Astrocyte (in vitro differentiated cells and primary cell): Measurements from ENCODE around the gene YTHDF1. TPM values are rescaled to one million over a fixed set of nuclear protein-coding genes. Genes with fewer than 3 reads are reported as not detected.

Experiments
- DNase-seq: peaks from one replicate; pipeline ENCODE4 v3.0.0-alpha.2; 2010; ENCODE audit warnings: low read depth
- FAIRE-seq: peaks from 2 replicates; lab custom pipeline; 2011; peaks lifted over from hg19 to GRCh38; lab: Jason Lieb, UNC
- H2AFZ ChIP-seq: 2 replicates; pipeline ENCODE4 v1.6.0; 2012; ENCODE audit warnings: low read depth, low read length, inconsistent platforms
- H3K27ac ChIP-seq: 2 replicates; pipeline ENCODE4 v1.5.1; 2011; ENCODE audit warnings: low read depth, low read length, inconsistent platforms
- H3K27me3 ChIP-seq: 2 replicates; pipeline ENCODE4 v1.6.0; 2011; ENCODE audit warnings: low read length, inconsistent platforms; ENCODE audit not compliant: insufficient read depth
- H3K36me3 ChIP-seq: 2 replicates; pipeline ENCODE4 v1.5.1; 2011; ENCODE audit warnings: low read length, inconsistent platforms; ENCODE audit not compliant: insufficient read depth
- H3K4me1 ChIP-seq: 2 replicates; pipeline ENCODE4 v1.5.1; 2011; ENCODE audit warnings: low read length, inconsistent platforms; ENCODE audit not compliant: insufficient read depth
- H3K4me2 ChIP-seq: 2 replicates; pipeline ENCODE4 v1.6.0; 2012; ENCODE audit warnings: low read length, inconsistent platforms
- H3K4me3 ChIP-seq: 2 replicates; pipeline ENCODE4 v1.5.1; 2011; ENCODE audit warnings: low read depth, mild to moderate bottlenecking, low read length, inconsistent platforms; ENCODE audit not compliant: insufficient read depth
- H3K79me2 ChIP-seq: 2 replicates; pipeline ENCODE4 v1.6.0; 2012; ENCODE audit warnings: mild to moderate bottlenecking, low read length, inconsistent platforms; ENCODE audit not compliant: insufficient read depth
- H3K9ac ChIP-seq: 2 replicates; pipeline ENCODE4 v1.6.0; 2012; ENCODE audit warnings: mild to moderate bottlenecking, low read length, inconsistent platforms
- H3K9me3 ChIP-seq: 2 replicates; pipeline ENCODE4 v1.5.1; 2012; ENCODE audit warnings: low read depth, mild to moderate bottlenecking, low read length, inconsistent platforms; ENCODE audit not compliant: insufficient read depth
- H4K20me1 ChIP-seq: 2 replicates; pipeline ENCODE4 v1.6.0; 2012; ENCODE audit warnings: low read length, inconsistent platforms; ENCODE audit not compliant: insufficient read depth
- H3K27ac Mint-ChIP-seq: one replicate; pipeline ENCODE4 v1.8.0; 2021; ENCODE audit warnings: mild to moderate bottlenecking, mixed read lengths; ENCODE audit not compliant: unreplicated experiment
- H3K27me3 Mint-ChIP-seq: one replicate; pipeline ENCODE4 v1.8.0; 2021; ENCODE audit warnings: low read depth, mixed read lengths; ENCODE audit not compliant: unreplicated experiment
- H3K36me3 Mint-ChIP-seq: one replicate; pipeline ENCODE4 v1.8.0; 2021; ENCODE audit warnings: low read depth, mixed read lengths; ENCODE audit not compliant: unreplicated experiment
- H3K4me1 Mint-ChIP-seq: one replicate; pipeline ENCODE4 v1.8.0; 2021; ENCODE audit warnings: low read depth, mixed read lengths; ENCODE audit not compliant: unreplicated experiment
- H3K4me3 Mint-ChIP-seq: one replicate; pipeline ENCODE4 v1.8.0; 2021; ENCODE audit warnings: mild to moderate bottlenecking, moderate library complexity, mixed read lengths; ENCODE audit not compliant: unreplicated experiment
- H3K9me3 Mint-ChIP-seq: one replicate; pipeline ENCODE4 v1.8.0; 2021; ENCODE audit warnings: mild to moderate bottlenecking, mixed read lengths; ENCODE audit not compliant: unreplicated experiment
- EZH2 ChIP-seq: IDR thresholded peaks from 2 replicates; pipeline ENCODE4 v1.6.1; 2012; ENCODE audit warnings: mild to moderate bottlenecking, low read length, inconsistent platforms; ENCODE audit not compliant: insufficient read depth
- total RNA-seq: library from RNA; stranded (reverse); gene quantifications from 2 replicates; pipeline ENCODE4 v1.2.1, GENCODE V29; 2021
- TF ChIP-seq, protein P1 (sequence below): IDR thresholded peaks from 2 replicates; pipeline ENCODE4 v1.5.1; 2011; ENCODE audit warnings: low read depth, mild to moderate bottlenecking, inconsistent platforms, low read length, moderate library complexity; ENCODE audit not compliant: insufficient read depth

YTHDF1 gene
- total RNA-seq, 1 donor from 2014 or later, result 107 TPM

GRCh38 chr20:63171991-63172390, 43.9 kb downstream of the YTHDF1 start:
- Histone ChIP-seq H3K4me2 (no peak overlapping the region), H3K27ac (no peak overlapping the region), H4K20me1 (peaks cover 14% of the 10 kb centered on the region), H3K27me3 (peaks cover 43% of the 10 kb centered on the region), H3K9ac (no peak overlapping the region), H3K9me3 (no peaks in the 10 kb centered on the region), H3K4me1 (no peaks in the 10 kb centered on the region), H3K79me2 (no peaks in the 10 kb centered on the region), H3K36me3 (no peaks in the 10 kb centered on the region), H2AFZ (no peak overlapping the region), H3K4me3 (no peak overlapping the region)
- Mint-ChIP-seq H3K27me3 (peaks cover 49% of the 10 kb centered on the region), H3K4me1 (no peaks in the 10 kb centered on the region), H3K27ac (no peak overlapping the region), H3K9me3 (peaks cover 1% of the 10 kb centered on the region), H3K36me3 (peaks cover 3% of the 10 kb centered on the region), H3K4me3 (no peak overlapping the region)
- no peak for DNase-seq
- TF ChIP-seq EZH2, result no peak
- TF ChIP-seq, protein P1, sequence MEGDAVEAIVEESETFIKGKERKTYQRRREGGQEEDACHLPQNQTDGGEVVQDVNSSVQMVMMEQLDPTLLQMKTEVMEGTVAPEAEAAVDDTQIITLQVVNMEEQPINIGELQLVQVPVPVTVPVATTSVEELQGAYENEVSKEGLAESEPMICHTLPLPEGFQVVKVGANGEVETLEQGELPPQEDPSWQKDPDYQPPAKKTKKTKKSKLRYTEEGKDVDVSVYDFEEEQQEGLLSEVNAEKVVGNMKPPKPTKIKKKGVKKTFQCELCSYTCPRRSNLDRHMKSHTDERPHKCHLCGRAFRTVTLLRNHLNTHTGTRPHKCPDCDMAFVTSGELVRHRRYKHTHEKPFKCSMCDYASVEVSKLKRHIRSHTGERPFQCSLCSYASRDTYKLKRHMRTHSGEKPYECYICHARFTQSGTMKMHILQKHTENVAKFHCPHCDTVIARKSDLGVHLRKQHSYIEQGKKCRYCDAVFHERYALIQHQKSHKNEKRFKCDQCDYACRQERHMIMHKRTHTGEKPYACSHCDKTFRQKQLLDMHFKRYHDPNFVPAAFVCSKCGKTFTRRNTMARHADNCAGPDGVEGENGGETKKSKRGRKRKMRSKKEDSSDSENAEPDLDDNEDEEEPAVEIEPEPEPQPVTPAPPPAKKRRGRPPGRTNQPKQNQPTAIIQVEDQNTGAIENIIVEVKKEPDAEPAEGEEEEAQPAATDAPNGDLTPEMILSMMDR, result no peak
- FAIRE-seq, result no peak

GRCh38 chr20:63169681-63170080, 46.2 kb downstream of the YTHDF1 start:
- H3K4me3 Mint-ChIP-seq, result no peak overlapping the region
- FAIRE-seq, result no peak
- H3K36me3 Mint-ChIP-seq, result peaks cover 2% of the 10 kb centered on the region
- Histone ChIP-seq H4K20me1 (peaks cover 7% of the 10 kb centered on the region), H3K27me3 (peaks cover 27% of the 10 kb centered on the region), H3K27ac (no peak overlapping the region), H3K4me2 (no peak overlapping the region), H3K9ac (no peak overlapping the region), H3K36me3 (no peaks in the 10 kb centered on the region), H3K4me3 (no peak overlapping the region), H3K9me3 (no peaks in the 10 kb centered on the region), H2AFZ (no peak overlapping the region), H3K4me1 (no peaks in the 10 kb centered on the region), H3K79me2 (no peaks in the 10 kb centered on the region)
- H3K9me3 Mint-ChIP-seq, result no peaks in the 10 kb centered on the region
- no peak overlapping the region for H3K27ac Mint-ChIP-seq
- TF ChIP-seq EZH2, result no peak
- TF ChIP-seq, protein P1, result no peak
- DNase-seq, result no peak
- no peaks in the 10 kb centered on the region for H3K4me1 Mint-ChIP-seq
- peaks cover 53% of the 10 kb centered on the region for H3K27me3 Mint-ChIP-seq

- H3K9me3 ChIP-seq, result no peaks in the 10 kb centered on the region
- TF ChIP-seq EZH2, result no peak
- TF ChIP-seq, protein P1, result no peak
- H3K27ac Mint-ChIP-seq, result no peak overlapping the region
- H3K4me3 ChIP-seq, result no peak overlapping the region
- H3K27me3 Mint-ChIP-seq, result peaks cover 60% of the 10 kb centered on the region
- FAIRE-seq (no peak), DNase-seq (no peak)
- no peak overlapping the region for H3K4me3 Mint-ChIP-seq
- no peaks in the 10 kb centered on the region for H3K4me1 Mint-ChIP-seq
- no peaks in the 10 kb centered on the region for H3K79me2 ChIP-seq
- H3K9ac ChIP-seq, result no peak overlapping the region
- H3K27me3 ChIP-seq, result peaks cover 21% of the 10 kb centered on the region
- H2AFZ ChIP-seq, result no peak overlapping the region
- H3K4me1 ChIP-seq, result no peaks in the 10 kb centered on the region
- no peaks in the 10 kb centered on the region for H3K36me3 ChIP-seq
- H3K36me3 Mint-ChIP-seq, result peaks cover 1% of the 10 kb centered on the region
- H3K9me3 Mint-ChIP-seq, result no peaks in the 10 kb centered on the region
- no peak overlapping the region for H3K27ac ChIP-seq
- H4K20me1 ChIP-seq, result peaks cover 7% of the 10 kb centered on the region
- no peak overlapping the region for H3K4me2 ChIP-seq
Measured at GRCh38 chr20:63168861-63169260, 47.1 kb downstream of the YTHDF1 start.
